Caco-2 (cell line): ENCODE measurements around the gene ZNF346. TPM values are rescaled to one million over a fixed set of nuclear protein-coding genes. Genes with fewer than 3 reads are reported as not detected.

ENCODE experiments used
- BruUV-seq: library from RNA; stranded (reverse); fragments of 400-500 nt; replicated peaks from 2 replicates; lab custom pipeline; 2021; lab: Mats Ljungman, UMichigan
- CTCF ChIA-PET: fragments of 300-600 bp; sonication (Branson Sonifier 250); formaldehyde crosslinking; loops from one replicate; lab custom pipeline; 2022; ENCODE audit warnings: antibody characterized with exemption; lab: Charles Lee
- POLR2A ChIA-PET: fragments of 300-600 bp; sonication (Branson Sonifier 250); formaldehyde crosslinking; loops from one replicate; lab custom pipeline; 2022; ENCODE audit warnings: antibody characterized with exemption; lab: Charles Lee
- DNase-seq, 2 experiments: peaks; one replicate each; pipeline versions ENCODE4 v3.0.0 to v3.0.0-alpha.2; 2020 to 2022
- H3K27me3 ChIP-seq: replicated peaks from 2 replicates; pipeline ENCODE4 v1.6.0; 2011; ENCODE audit warnings: low read length; ENCODE audit not compliant: control insufficient read depth, insufficient read depth
- H3K36me3 ChIP-seq: 2 replicates; pipeline ENCODE4 v1.5.1; 2011; ENCODE audit warnings: low read length; ENCODE audit not compliant: control insufficient read depth, insufficient read depth
- H3K4me1 ChIP-seq: fragments of 250-450 bp; sonication (Bioruptor Pico); 2 replicates; pipeline ENCODE4 v1.5.1; 2020; ENCODE audit warnings: mild to moderate bottlenecking
- H3K4me3 ChIP-seq: 2 replicates; pipeline ENCODE4 v1.5.1; 2011; ENCODE audit warnings: low read depth, mild to moderate bottlenecking, control low read depth, low read length
- H3K9me3 ChIP-seq: fragments of 250-450 bp; sonication (Bioruptor Pico); 2 replicates; pipeline ENCODE4 v1.5.1; 2020; ENCODE audit warnings: mild to moderate bottlenecking, moderate library complexity
- H3K27ac Mint-ChIP-seq: one replicate; pipeline ENCODE4 v1.8.0; 2022; ENCODE audit warnings: mixed read lengths; ENCODE audit not compliant: unreplicated experiment
- H3K27me3 Mint-ChIP-seq: one replicate; pipeline ENCODE4 v1.8.0; 2022; ENCODE audit warnings: mixed read lengths; ENCODE audit not compliant: insufficient read depth, unreplicated experiment
- H3K36me3 Mint-ChIP-seq: one replicate; pipeline ENCODE4 v1.8.0; 2022; ENCODE audit warnings: mild to moderate bottlenecking, mixed read lengths; ENCODE audit not compliant: insufficient read depth, unreplicated experiment
- H3K4me1 Mint-ChIP-seq: one replicate; pipeline ENCODE4 v1.8.0; 2022; ENCODE audit warnings: low read depth, mixed read lengths; ENCODE audit not compliant: unreplicated experiment
- H3K4me3 Mint-ChIP-seq: one replicate; pipeline ENCODE4 v1.8.0; 2022; ENCODE audit warnings: mild to moderate bottlenecking, moderate library complexity, mixed read lengths; ENCODE audit not compliant: unreplicated experiment
- H3K9me3 Mint-ChIP-seq: one replicate; pipeline ENCODE4 v1.8.0; 2022; ENCODE audit warnings: mixed read lengths; ENCODE audit not compliant: unreplicated experiment
- intact Hi-C: fragments of 100-400 bp; cut with micrococcal nuclease; formaldehyde crosslinking; loops from one replicate; pipeline ENCODE4 v1.10.0; 2022; ENCODE audit not compliant: unreplicated experiment
- total RNA-seq: library from RNA; stranded (reverse); gene quantifications from 2 replicates; pipeline ENCODE4 v1.2.3, GENCODE V29; 2022
- TF ChIP-seq, protein P1 (sequence below), 2 experiments: fragments of 200-600 bp in 1 of 2; IDR thresholded peaks; 1 replicate in 1 of 2; 2 replicates in 1 of 2; pipeline versions ENCODE4 v1.5.1 to v1.8.0; 2011 to 2022; ENCODE audit warnings: antibody characterized with exemption in 1 of 2, control low read depth in 1 of 2, inconsistent platforms in 1 of 2, low read depth in 1 of 2, low read length in 1 of 2, mild to moderate bottlenecking in 1 of 2, moderate library complexity in 1 of 2; ENCODE audit not compliant: insufficient read depth in 1 of 2, severe bottlenecking in 1 of 2, unreplicated experiment in 1 of 2

Gene ZNF346
- total RNA-seq, 1 experiment from 2014 or later: 24.2 TPM

DNA sequence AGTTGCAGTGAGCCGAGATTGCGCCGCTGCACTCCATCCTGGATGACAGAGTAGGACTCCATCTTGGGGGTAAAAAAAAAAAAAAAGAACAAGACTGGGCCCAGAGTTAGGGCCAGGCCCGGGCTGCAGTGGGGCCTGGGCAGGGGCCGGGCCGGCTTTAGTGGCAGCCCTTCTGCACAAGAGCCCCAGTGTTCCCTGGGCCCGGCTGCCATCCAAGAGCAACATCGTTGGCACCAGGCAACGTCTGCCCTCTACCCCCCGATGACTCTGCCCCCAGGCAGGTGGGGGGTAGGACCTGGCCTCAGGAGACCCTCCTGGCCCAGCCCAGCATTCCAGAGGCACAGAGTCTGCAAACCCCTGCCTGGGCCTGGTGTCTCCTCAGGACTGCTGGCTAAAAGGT, 59.4 kb downstream of the ZNF346 start:
- no peak overlapping the region for H3K27ac Mint-ChIP-seq
- no TSS peak for BruUV-seq
- intact Hi-C loops: no loop called here
- H3K4me3 Mint-ChIP-seq: no peak overlapping the region
- TF ChIP-seq, protein P1, sequence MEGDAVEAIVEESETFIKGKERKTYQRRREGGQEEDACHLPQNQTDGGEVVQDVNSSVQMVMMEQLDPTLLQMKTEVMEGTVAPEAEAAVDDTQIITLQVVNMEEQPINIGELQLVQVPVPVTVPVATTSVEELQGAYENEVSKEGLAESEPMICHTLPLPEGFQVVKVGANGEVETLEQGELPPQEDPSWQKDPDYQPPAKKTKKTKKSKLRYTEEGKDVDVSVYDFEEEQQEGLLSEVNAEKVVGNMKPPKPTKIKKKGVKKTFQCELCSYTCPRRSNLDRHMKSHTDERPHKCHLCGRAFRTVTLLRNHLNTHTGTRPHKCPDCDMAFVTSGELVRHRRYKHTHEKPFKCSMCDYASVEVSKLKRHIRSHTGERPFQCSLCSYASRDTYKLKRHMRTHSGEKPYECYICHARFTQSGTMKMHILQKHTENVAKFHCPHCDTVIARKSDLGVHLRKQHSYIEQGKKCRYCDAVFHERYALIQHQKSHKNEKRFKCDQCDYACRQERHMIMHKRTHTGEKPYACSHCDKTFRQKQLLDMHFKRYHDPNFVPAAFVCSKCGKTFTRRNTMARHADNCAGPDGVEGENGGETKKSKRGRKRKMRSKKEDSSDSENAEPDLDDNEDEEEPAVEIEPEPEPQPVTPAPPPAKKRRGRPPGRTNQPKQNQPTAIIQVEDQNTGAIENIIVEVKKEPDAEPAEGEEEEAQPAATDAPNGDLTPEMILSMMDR (IDR thresholded peaks at IDR 0.05; ENCODE audit: insufficient read depth in 1 of 2, low read depth in 1 of 2, low read length in 1 of 2, severe bottlenecking in 1 of 2, unreplicated experiment in 1 of 2): no peak
- ChIA-PET POLR2A (no interaction called here), CTCF (interaction anchor here (0.6 to 2.7 kb wide), 3 partner anchors 10 to 1160 kb away, joined by 3 to 12 read pairs (median 3); no protein-coding TSS in a partner anchor)
- Histone ChIP-seq H3K27me3 (no peaks in the 10 kb centered on the region), H3K36me3 (no peaks in the 10 kb centered on the region), H3K4me3 (no peak overlapping the region), H3K4me1 (peaks cover 42% of the 10 kb centered on the region), H3K9me3 (no peaks in the 10 kb centered on the region)
- no peaks in the 10 kb centered on the region for H3K36me3 Mint-ChIP-seq
- no peaks in the 10 kb centered on the region for H3K9me3 Mint-ChIP-seq
- H3K4me1 Mint-ChIP-seq: peaks cover 33% of the 10 kb centered on the region
- no peak for DNase-seq
- no peaks in the 10 kb centered on the region for H3K27me3 Mint-ChIP-seq

DNA sequence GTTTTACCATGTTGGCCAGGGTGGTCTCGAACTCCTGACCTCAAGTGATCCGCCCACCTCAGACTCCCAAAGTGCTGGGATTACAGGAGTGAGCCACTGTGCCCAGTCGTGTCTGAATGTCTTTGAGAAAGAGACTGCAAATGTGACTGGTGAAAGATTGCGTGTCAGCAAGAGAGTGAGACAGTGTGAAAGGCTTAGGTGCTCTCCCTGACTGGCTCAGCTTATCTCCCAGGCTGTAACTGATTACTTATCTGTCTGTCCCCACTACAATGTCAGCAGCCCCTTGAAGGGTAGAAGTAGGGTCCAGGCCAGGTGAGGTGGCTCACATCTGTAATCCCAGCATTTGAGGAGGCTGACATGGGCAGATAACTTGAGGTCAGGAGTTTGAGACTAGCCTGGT, 60.9 kb downstream of the ZNF346 start:
- ChIA-PET POLR2A (interaction anchor here (0.7 to 1.3 kb wide), 3 partner anchors 12 to 71 kb away, joined by 3 to 5 read pairs (median 5); no protein-coding TSS in a partner anchor), CTCF (interaction anchor here (0.6 to 2.7 kb wide), 5 partner anchors 10 to 86 kb away, joined by 3 to 12 read pairs (median 6); no protein-coding TSS in a partner anchor)
- Mint-ChIP-seq H3K4me3 (no peak overlapping the region), H3K36me3 (no peaks in the 10 kb centered on the region), H3K27me3 (no peaks in the 10 kb centered on the region), H3K27ac (peak overlapping the region; percentile 64), H3K4me1 (peaks cover 33% of the 10 kb centered on the region), H3K9me3 (no peaks in the 10 kb centered on the region)
- Histone ChIP-seq H3K4me3 (no peak overlapping the region), H3K4me1 (peaks cover 45% of the 10 kb centered on the region), H3K27me3 (no peaks in the 10 kb centered on the region), H3K36me3 (no peaks in the 10 kb centered on the region), H3K9me3 (no peaks in the 10 kb centered on the region)
- BruUV-seq: no TSS peak
- intact Hi-C loops: no loop called here
- TF ChIP-seq, protein P1 (IDR thresholded peaks at IDR 0.05; ENCODE audit: insufficient read depth in 1 of 2, low read depth in 1 of 2, low read length in 1 of 2, severe bottlenecking in 1 of 2, unreplicated experiment in 1 of 2): no peak
- DNase-seq: peak; percentile 55 to 75

DNA sequence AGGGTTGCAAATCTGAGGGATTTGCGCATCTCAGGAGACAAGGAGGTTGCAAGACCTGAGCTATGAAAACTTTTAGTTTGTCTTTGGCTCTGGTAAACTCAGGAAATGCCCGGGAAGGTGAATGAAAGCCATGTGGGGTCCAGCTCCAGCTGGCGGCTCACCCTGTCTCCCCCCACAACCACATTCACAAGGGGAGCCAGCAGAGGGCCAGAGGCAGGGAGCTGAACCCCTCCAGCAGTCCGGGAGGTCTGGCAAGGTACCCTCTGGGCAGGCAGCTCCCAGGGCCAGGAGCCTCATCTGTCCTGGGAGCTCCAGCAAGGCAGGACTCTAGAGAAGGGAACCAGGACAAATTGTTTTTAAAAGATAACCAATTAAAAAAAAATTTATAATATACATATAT, 61.7 kb downstream of the ZNF346 start:
- no TSS peak for BruUV-seq
- intact Hi-C loops: no loop called here
- peaks cover 51% of the 10 kb centered on the region for H3K4me1 ChIP-seq
- no peak overlapping the region for H3K4me3 ChIP-seq
- TF ChIP-seq, protein P1 (IDR thresholded peaks at IDR 0.05; ENCODE audit: insufficient read depth in 1 of 2, low read depth in 1 of 2, low read length in 1 of 2, severe bottlenecking in 1 of 2, unreplicated experiment in 1 of 2): no peak
- Mint-ChIP-seq H3K36me3 (no peaks in the 10 kb centered on the region), H3K27ac (peak overlapping the region; percentile 64), H3K4me3 (no peak overlapping the region), H3K4me1 (peaks cover 33% of the 10 kb centered on the region), H3K27me3 (no peaks in the 10 kb centered on the region), H3K9me3 (no peaks in the 10 kb centered on the region)
- H3K36me3 ChIP-seq: no peaks in the 10 kb centered on the region; the same call in 1 of the 2 replicates
- H3K9me3 ChIP-seq: no peaks in the 10 kb centered on the region
- H3K27me3 ChIP-seq: no peaks in the 10 kb centered on the region
- POLR2A ChIA-PET: interaction anchor here (0.6 to 1.3 kb wide), 2 partner anchors 12 to 371 kb away, joined by 3 to 5 read pairs; no protein-coding TSS in a partner anchor
- DNase-seq: no peak
- CTCF ChIA-PET: interaction anchor here (0.6 to 2.7 kb wide), 3 partner anchors 13 to 87 kb away, joined by 6 to 12 read pairs (median 6); no protein-coding TSS in a partner anchor
